ENCODE measurements around the gene TSPAN33.
A peak's percentile ranks its signal among the peaks of the same experiment; 100 is the strongest.

Gene TSPAN33

GRCh38 chr7:129136887-129137642, 7.4 kb upstream of the TSPAN33 start:
- DNase-seq: peak; percentile 30

- no peak for DNase-seq
Observed at GRCh38 chr7:129143724-129144094, 798 bp upstream of the TSPAN33 start.

- DNase-seq: peak; percentile 22
Observed at GRCh38 chr7:129144834-129145668, 544 bp downstream of the TSPAN33 start.

GRCh38 chr7:129146237-129146979, 1.9 kb downstream of the TSPAN33 start:
- DNase-seq: no peak

- DNase-seq: no peak
Observed at GRCh38 chr7:129147731-129148130, 3.2 kb downstream of the TSPAN33 start.

- no peak for DNase-seq
Observed at GRCh38 chr7:129149511-129149910, 5.0 kb downstream of the TSPAN33 start.

- DNase-seq: no peak
Observed at GRCh38 chr7:129150199-129150996, 5.9 kb downstream of the TSPAN33 start.

GRCh38 chr7:129157651-129158050, 13.1 kb downstream of the TSPAN33 start:
- DNase-seq: no peak

GRCh38 chr7:129159539-129159938, 15.0 kb downstream of the TSPAN33 start:
- DNase-seq: no peak

- no peak for DNase-seq
Observed at GRCh38 chr7:129160161-129160905, 15.8 kb downstream of the TSPAN33 start.

- DNase-seq: no peak
Observed at GRCh38 chr7:129161524-129162225, 17.2 kb downstream of the TSPAN33 start.

GRCh38 chr7:129162732-129163131, 18.2 kb downstream of the TSPAN33 start:
- DNase-seq: no peak

GRCh38 chr7:129163875-129164544, 19.5 kb downstream of the TSPAN33 start:
- peak; percentile 46 for DNase-seq

- DNase-seq: no peak
Observed at GRCh38 chr7:129166745-129167144, 22.2 kb downstream of the TSPAN33 start.

- DNase-seq: no peak
Observed at GRCh38 chr7:129167817-129168216, 23.3 kb downstream of the TSPAN33 start.

GRCh38 chr7:129168231-129169021, 23.9 kb downstream of the TSPAN33 start:
- DNase-seq: no peak

- DNase-seq: peak; percentile 32
Observed at GRCh38 chr7:129169171-129169671, 24.7 kb downstream of the TSPAN33 start.

- DNase-seq: no peak
Observed at GRCh38 chr7:129169686-129170440, 25.4 kb downstream of the TSPAN33 start.

Measured in CD4-positive, alpha-beta T cell treated with Interleukin-21 for 1 hour (primary cell).